Measurements from ENCODE around the gene NCAM1. TPM values are rescaled to one million over a fixed set of nuclear protein-coding genes. Genes with fewer than 3 reads are reported as not detected.

Gene NCAM1
- total and polyA plus RNA-seq, 2 donors from 2014 or later, result 1.7 to 3.0 TPM

DNA sequence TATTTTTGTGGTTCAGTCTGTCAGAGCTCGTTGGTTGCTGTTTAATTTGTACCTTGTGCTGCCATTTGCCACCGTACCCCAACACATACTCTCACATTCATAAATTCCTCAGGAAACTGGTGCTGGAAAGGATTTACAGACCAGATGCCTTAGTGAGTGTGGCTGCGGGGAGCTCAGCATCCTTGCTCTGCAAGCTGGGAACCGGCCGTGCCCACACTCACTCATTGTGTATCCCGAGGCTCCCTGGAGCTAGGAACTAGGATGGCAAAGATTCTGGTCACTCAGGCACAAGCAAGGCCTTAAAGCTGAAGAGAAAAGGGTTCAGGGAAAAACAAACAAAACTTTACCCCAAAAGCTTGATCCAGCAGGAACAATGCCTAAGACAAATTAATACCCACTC lies 288.6 kb downstream of the NCAM1 start:
- intact Hi-C loops (cut with DNase I), result no loop called here
- no peak for DNase-seq
- Histone ChIP-seq H3K27ac (ENCODE audit: low read depth in 2 of 2, low read length in 2 of 2) (no peak overlapping the region), H3K27me3 (ENCODE audit: control insufficient read depth, insufficient read depth, low read length) (no peaks in the 10 kb centered on the region), H3K4me1 (ENCODE audit: control insufficient read depth in 2 of 3, insufficient read depth in 2 of 3, low read depth in 1 of 3, low read length in 3 of 3) (no peaks in the 10 kb centered on the region), H3K4me3 (ENCODE audit: low read length in 3 of 3) (no peak overlapping the region), H3K36me3 (ENCODE audit: control insufficient read depth in 2 of 3, insufficient read depth in 3 of 3, low read length in 3 of 3) (no peaks in the 10 kb centered on the region), H3K9ac (ENCODE audit: low read length in 3 of 3) (no peak overlapping the region), H3K9me3 (ENCODE audit: control insufficient read depth in 2 of 3, insufficient read depth in 1 of 3, low read length in 3 of 3) (no peaks in the 10 kb centered on the region)
- no peak for FAIRE-seq
- TF ChIP-seq, protein P1, sequence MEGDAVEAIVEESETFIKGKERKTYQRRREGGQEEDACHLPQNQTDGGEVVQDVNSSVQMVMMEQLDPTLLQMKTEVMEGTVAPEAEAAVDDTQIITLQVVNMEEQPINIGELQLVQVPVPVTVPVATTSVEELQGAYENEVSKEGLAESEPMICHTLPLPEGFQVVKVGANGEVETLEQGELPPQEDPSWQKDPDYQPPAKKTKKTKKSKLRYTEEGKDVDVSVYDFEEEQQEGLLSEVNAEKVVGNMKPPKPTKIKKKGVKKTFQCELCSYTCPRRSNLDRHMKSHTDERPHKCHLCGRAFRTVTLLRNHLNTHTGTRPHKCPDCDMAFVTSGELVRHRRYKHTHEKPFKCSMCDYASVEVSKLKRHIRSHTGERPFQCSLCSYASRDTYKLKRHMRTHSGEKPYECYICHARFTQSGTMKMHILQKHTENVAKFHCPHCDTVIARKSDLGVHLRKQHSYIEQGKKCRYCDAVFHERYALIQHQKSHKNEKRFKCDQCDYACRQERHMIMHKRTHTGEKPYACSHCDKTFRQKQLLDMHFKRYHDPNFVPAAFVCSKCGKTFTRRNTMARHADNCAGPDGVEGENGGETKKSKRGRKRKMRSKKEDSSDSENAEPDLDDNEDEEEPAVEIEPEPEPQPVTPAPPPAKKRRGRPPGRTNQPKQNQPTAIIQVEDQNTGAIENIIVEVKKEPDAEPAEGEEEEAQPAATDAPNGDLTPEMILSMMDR (IDR thresholded peaks at IDR 0.05; ENCODE audit: borderline replicate concordance, extremely low read depth, insufficient read depth), result no peak

DNA sequence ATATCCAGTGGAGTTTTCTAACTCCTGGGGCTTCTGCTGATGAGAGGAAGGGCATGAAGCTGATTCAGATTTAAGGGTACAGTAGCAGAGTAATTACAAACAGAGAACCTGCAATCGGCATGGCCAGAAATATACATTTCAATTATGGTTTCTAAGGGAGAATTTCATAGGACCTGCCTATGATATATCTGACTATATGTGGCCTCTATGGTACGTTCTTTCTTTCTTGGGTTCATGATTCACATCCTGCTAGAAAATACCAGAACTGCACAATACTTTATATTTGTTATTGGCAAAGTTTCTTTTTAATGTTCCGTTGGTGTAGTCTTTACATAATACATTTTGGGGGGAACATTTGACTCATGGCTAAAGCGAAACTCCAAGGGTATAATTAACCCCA lies 290.1 kb downstream of the NCAM1 start:
- H3K27me3 ChIP-seq (ENCODE audit: control insufficient read depth, insufficient read depth, low read length), result no peaks in the 10 kb centered on the region
- H3K27ac ChIP-seq (ENCODE audit: low read depth in 2 of 2, low read length in 2 of 2), result no peak overlapping the region
- no peak for FAIRE-seq
- no peak overlapping the region for H3K4me3 ChIP-seq (ENCODE audit: low read length in 3 of 3)
- no peaks in the 10 kb centered on the region for H3K9me3 ChIP-seq (ENCODE audit: control insufficient read depth in 2 of 3, insufficient read depth in 1 of 3, low read length in 3 of 3)
- intact Hi-C loops (cut with DNase I), result no loop called here
- no peaks in the 10 kb centered on the region for H3K36me3 ChIP-seq (ENCODE audit: control insufficient read depth in 2 of 3, insufficient read depth in 3 of 3, low read length in 3 of 3)
- TF ChIP-seq, protein P1 (IDR thresholded peaks at IDR 0.05; ENCODE audit: borderline replicate concordance, extremely low read depth, insufficient read depth), result no peak
- DNase-seq, result no peak
- H3K4me1 ChIP-seq (ENCODE audit: control insufficient read depth in 2 of 3, insufficient read depth in 2 of 3, low read depth in 1 of 3, low read length in 3 of 3), result no peaks in the 10 kb centered on the region
- H3K9ac ChIP-seq (ENCODE audit: low read length in 3 of 3), result no peak overlapping the region

DNA sequence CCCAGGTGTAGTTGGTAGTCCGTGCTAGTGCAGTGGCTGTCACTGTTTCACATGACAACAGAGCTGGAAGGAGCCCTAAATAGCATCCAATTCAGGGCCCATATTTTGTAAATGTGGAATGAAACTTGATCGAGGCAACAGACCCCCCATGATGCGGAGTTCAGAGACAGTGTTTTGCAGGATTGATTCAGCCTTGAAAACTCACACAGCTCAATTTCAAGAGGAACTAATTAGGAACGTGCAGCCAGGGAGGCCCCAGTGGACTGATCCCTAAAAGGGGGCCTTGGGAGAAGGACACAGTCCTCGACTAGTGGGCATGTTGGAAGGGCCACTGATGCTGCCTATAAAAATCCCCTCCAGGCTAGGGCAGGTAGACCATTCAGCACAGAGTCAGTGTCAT lies 292.2 kb downstream of the NCAM1 start:
- TF ChIP-seq, protein P1 (IDR thresholded peaks at IDR 0.05; ENCODE audit: borderline replicate concordance, extremely low read depth, insufficient read depth), result no peak
- Histone ChIP-seq H3K27me3 (ENCODE audit: control insufficient read depth, insufficient read depth, low read length) (no peaks in the 10 kb centered on the region), H3K4me1 (ENCODE audit: control insufficient read depth in 2 of 3, insufficient read depth in 2 of 3, low read depth in 1 of 3, low read length in 3 of 3) (no peaks in the 10 kb centered on the region), H3K36me3 (ENCODE audit: control insufficient read depth in 2 of 3, insufficient read depth in 3 of 3, low read length in 3 of 3) (no peaks in the 10 kb centered on the region), H3K9me3 (ENCODE audit: control insufficient read depth in 2 of 3, insufficient read depth in 1 of 3, low read length in 3 of 3) (no peaks in the 10 kb centered on the region), H3K27ac (ENCODE audit: low read depth in 2 of 2, low read length in 2 of 2) (no peak overlapping the region), H3K4me3 (ENCODE audit: low read length in 3 of 3) (no peak overlapping the region), H3K9ac (ENCODE audit: low read length in 3 of 3) (no peak overlapping the region)
- DNase-seq, result no peak
- FAIRE-seq, result no peak
- intact Hi-C loops (cut with DNase I), result no loop called here

DNA sequence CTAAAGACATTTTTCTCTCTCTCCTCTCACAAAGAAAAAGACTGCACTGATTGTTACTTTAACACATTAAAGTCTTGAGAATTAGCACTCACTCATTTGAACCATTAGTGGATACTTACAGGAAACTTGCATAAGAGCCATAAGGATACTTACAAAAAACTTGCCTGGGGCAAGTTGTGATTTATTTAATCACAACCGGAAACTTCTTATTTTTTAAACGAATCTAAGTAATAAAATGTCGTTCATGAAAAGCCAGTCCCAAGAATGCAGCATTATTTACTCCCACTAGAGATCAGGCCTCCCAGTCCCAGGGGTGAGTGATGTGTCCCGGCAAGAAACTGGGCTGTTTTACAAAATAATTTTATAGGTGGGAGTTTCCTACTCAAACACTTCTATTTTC lies 293.9 kb downstream of the NCAM1 start:
- H3K27ac ChIP-seq (ENCODE audit: low read depth in 2 of 2, low read length in 2 of 2), result no peak overlapping the region
- H3K9me3 ChIP-seq (ENCODE audit: control insufficient read depth in 2 of 3, insufficient read depth in 1 of 3, low read length in 3 of 3), result no peaks in the 10 kb centered on the region
- DNase-seq (peak in 3 of 5 donors; percentile 35 to 72 (median 60)), FAIRE-seq (no peak)
- no peak overlapping the region for H3K9ac ChIP-seq (ENCODE audit: low read length in 3 of 3)
- TF ChIP-seq, protein P1 (IDR thresholded peaks at IDR 0.05; ENCODE audit: borderline replicate concordance, extremely low read depth, insufficient read depth), result no peak
- no peaks in the 10 kb centered on the region for H3K27me3 ChIP-seq (ENCODE audit: control insufficient read depth, insufficient read depth, low read length)
- H3K4me1 ChIP-seq (ENCODE audit: control insufficient read depth in 2 of 3, insufficient read depth in 2 of 3, low read depth in 1 of 3, low read length in 3 of 3), result no peaks in the 10 kb centered on the region
- H3K4me3 ChIP-seq (ENCODE audit: low read length in 3 of 3), result no peak overlapping the region
- intact Hi-C loops (cut with DNase I), result no loop called here
- no peaks in the 10 kb centered on the region for H3K36me3 ChIP-seq (ENCODE audit: control insufficient read depth in 2 of 3, insufficient read depth in 3 of 3, low read length in 3 of 3)
